Measurements from ENCODE around the gene CIPC.

CIPC gene

DNA sequence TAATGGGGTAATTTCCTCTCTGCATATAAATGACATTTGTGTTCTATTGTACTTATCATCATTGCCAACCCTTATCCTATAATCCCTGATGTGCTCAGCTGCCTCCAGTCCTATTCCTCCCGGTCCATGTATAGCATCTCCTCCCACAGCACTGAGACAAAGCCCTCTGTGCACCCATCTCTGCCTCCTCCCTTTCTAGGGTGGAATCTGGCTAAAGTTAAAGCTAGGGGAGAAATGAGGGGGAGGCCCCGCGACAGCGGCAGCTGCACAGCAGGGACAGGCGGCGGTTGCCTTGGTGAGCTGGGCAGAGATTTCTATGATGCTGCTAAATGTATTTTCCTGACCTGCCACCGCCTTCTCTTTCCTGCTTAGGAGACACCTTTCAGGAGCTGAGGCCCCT lies 56.4 kb downstream of the CIPC start:
- peaks cover 33% of the 10 kb centered on the region for H3K27me3 ChIP-seq (ENCODE audit: insufficient read depth, low read length)
- H2AFZ ChIP-seq (ENCODE audit: low read length, unreplicated experiment) = no peak overlapping the region
- H3K36me3 ChIP-seq (ENCODE audit: insufficient read depth, low read length) = no peaks in the 10 kb centered on the region
- H3K4me3 ChIP-seq (ENCODE audit: low read depth, low read length) = no peak overlapping the region
- H3K79me2 ChIP-seq (ENCODE audit: control insufficient read depth, insufficient read depth, low read length, unreplicated experiment) = no peaks in the 10 kb centered on the region
- H3K4me1 ChIP-seq (ENCODE audit: control insufficient read depth, insufficient read depth, low read length, unreplicated experiment) = peaks cover 6% of the 10 kb centered on the region
- H3K27ac ChIP-seq (ENCODE audit: low read depth, low read length) = no peak overlapping the region

DNA sequence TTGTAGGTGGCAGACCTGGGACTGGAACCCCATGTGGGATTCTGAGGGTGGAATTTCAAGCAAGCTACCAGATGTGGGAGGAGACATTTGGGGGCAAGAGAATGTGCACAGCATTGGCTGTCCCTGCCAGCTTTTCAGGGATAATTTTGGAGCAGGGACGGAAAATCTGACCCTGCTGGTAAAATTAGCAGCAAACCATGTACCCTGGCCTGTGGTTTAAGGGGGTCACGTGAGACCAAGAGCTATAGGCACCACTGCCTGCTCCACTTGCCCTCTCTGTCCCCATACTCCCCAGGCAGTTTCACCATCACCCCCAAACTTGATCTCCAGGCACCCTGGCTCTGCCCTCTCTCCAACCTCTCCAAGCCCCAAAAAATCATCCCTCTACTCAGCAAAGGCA lies 57.0 kb downstream of the CIPC start:
- no peak overlapping the region for H3K4me3 ChIP-seq (ENCODE audit: low read depth, low read length)
- peaks cover 30% of the 10 kb centered on the region for H3K27me3 ChIP-seq (ENCODE audit: insufficient read depth, low read length)
- H3K4me1 ChIP-seq (ENCODE audit: control insufficient read depth, insufficient read depth, low read length, unreplicated experiment) = peaks cover 6% of the 10 kb centered on the region
- H3K79me2 ChIP-seq (ENCODE audit: control insufficient read depth, insufficient read depth, low read length, unreplicated experiment) = no peaks in the 10 kb centered on the region
- no peaks in the 10 kb centered on the region for H3K36me3 ChIP-seq (ENCODE audit: insufficient read depth, low read length)
- H2AFZ ChIP-seq (ENCODE audit: low read length, unreplicated experiment) = no peak overlapping the region
- H3K27ac ChIP-seq (ENCODE audit: low read depth, low read length) = no peak overlapping the region

- H3K79me2 ChIP-seq (ENCODE audit: control insufficient read depth, insufficient read depth, low read length, unreplicated experiment) = no peaks in the 10 kb centered on the region
- peaks cover 38% of the 10 kb centered on the region for H3K27me3 ChIP-seq (ENCODE audit: insufficient read depth, low read length)
- no peaks in the 10 kb centered on the region for H3K36me3 ChIP-seq (ENCODE audit: insufficient read depth, low read length)
- H2AFZ ChIP-seq (ENCODE audit: low read length, unreplicated experiment) = no peak overlapping the region
- H3K4me1 ChIP-seq (ENCODE audit: control insufficient read depth, insufficient read depth, low read length, unreplicated experiment) = peaks cover 6% of the 10 kb centered on the region
- H3K4me3 ChIP-seq (ENCODE audit: low read depth, low read length) = no peak overlapping the region
- no peak overlapping the region for H3K27ac ChIP-seq (ENCODE audit: low read depth, low read length)
Measured at GRCh38 chr14:77157740-77158139, 59.7 kb downstream of the CIPC start.

GRCh38 chr14:77158175-77158881 lies 60.3 kb downstream of the CIPC start:
- no peaks in the 10 kb centered on the region for H3K79me2 ChIP-seq (ENCODE audit: control insufficient read depth, insufficient read depth, low read length, unreplicated experiment)
- no peaks in the 10 kb centered on the region for H3K36me3 ChIP-seq (ENCODE audit: insufficient read depth, low read length)
- H3K27me3 ChIP-seq (ENCODE audit: insufficient read depth, low read length) = peaks cover 32% of the 10 kb centered on the region
- no peak overlapping the region for H2AFZ ChIP-seq (ENCODE audit: low read length, unreplicated experiment)
- no peak overlapping the region for H3K4me3 ChIP-seq (ENCODE audit: low read depth, low read length)
- peaks cover 6% of the 10 kb centered on the region for H3K4me1 ChIP-seq (ENCODE audit: control insufficient read depth, insufficient read depth, low read length, unreplicated experiment)
- no peak overlapping the region for H3K27ac ChIP-seq (ENCODE audit: low read depth, low read length)

DNA sequence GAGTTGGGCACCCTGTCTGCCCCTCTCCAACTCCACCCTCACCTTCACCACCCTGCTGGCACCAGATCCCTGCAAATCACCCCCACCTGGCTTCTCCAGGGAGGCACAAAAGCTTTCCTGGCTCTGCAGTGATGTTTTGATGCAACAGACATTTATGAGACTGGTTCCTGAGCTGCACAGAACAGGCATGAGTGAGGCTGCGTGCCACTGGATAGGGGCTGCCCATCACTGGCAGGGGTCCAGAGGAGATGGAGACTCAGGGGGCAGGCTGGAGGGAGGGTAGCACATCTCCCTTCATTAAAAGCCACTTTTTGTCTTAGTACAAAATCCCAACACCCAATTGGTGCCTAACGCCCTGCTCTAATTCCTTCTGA lies 60.8 kb downstream of the CIPC start:
- Histone ChIP-seq H3K4me3 (ENCODE audit: low read depth, low read length) (no peak overlapping the region), H3K36me3 (ENCODE audit: insufficient read depth, low read length) (no peaks in the 10 kb centered on the region), H3K27ac (ENCODE audit: low read depth, low read length) (no peak overlapping the region), H3K79me2 (ENCODE audit: control insufficient read depth, insufficient read depth, low read length, unreplicated experiment) (no peaks in the 10 kb centered on the region), H3K27me3 (ENCODE audit: insufficient read depth, low read length) (peaks cover 28% of the 10 kb centered on the region), H2AFZ (ENCODE audit: low read length, unreplicated experiment) (no peak overlapping the region), H3K4me1 (ENCODE audit: control insufficient read depth, insufficient read depth, low read length, unreplicated experiment) (peaks cover 6% of the 10 kb centered on the region)

GRCh38 chr14:77161011-77161410 lies 63.0 kb downstream of the CIPC start:
- peaks cover 6% of the 10 kb centered on the region for H3K4me1 ChIP-seq (ENCODE audit: control insufficient read depth, insufficient read depth, low read length, unreplicated experiment)
- no peaks in the 10 kb centered on the region for H3K79me2 ChIP-seq (ENCODE audit: control insufficient read depth, insufficient read depth, low read length, unreplicated experiment)
- no peak overlapping the region for H2AFZ ChIP-seq (ENCODE audit: low read length, unreplicated experiment)
- no peak overlapping the region for H3K27ac ChIP-seq (ENCODE audit: low read depth, low read length)
- H3K36me3 ChIP-seq (ENCODE audit: insufficient read depth, low read length) = no peaks in the 10 kb centered on the region
- H3K4me3 ChIP-seq (ENCODE audit: low read depth, low read length) = no peak overlapping the region
- H3K27me3 ChIP-seq (ENCODE audit: insufficient read depth, low read length) = peaks cover 17% of the 10 kb centered on the region
